ENCODE measurements around the gene COQ10B. TPM values are rescaled to one million over a fixed set of nuclear protein-coding genes. Genes with fewer than 3 reads are reported as not detected.
"Not testable (repeated sequence)": the region's sequence is repeated elsewhere in the genome, so short reads cannot be mapped to it uniquely, and the experiment has no call there.

The COQ10B gene
- total RNA-seq, 4 donors from 2014 or later: 23.8 to 34.1 (median 28.5) TPM

- H3K4me3 ChIP-seq: no peak overlapping the region
- H3K27ac ChIP-seq: no peak overlapping the region
- no peak for DNase-seq
- intact Hi-C loops (cut with DNase I; ENCODE audit: low total_unique reads): no loop called here
- H3K27me3 ChIP-seq: no peaks in the 10 kb centered on the region
- no peaks in the 10 kb centered on the region for H3K4me1 ChIP-seq
- H3K36me3 ChIP-seq: no peaks in the 10 kb centered on the region
- TF ChIP-seq CTCF (IDR thresholded peaks at IDR 0.05) (no peak), POLR2A (IDR thresholded peaks at IDR 0.05) (no peak)
- no peaks in the 10 kb centered on the region for H3K9me3 ChIP-seq
Observed at GRCh38 chr2:197461057-197461456, 7.7 kb downstream of the COQ10B start.

DNA sequence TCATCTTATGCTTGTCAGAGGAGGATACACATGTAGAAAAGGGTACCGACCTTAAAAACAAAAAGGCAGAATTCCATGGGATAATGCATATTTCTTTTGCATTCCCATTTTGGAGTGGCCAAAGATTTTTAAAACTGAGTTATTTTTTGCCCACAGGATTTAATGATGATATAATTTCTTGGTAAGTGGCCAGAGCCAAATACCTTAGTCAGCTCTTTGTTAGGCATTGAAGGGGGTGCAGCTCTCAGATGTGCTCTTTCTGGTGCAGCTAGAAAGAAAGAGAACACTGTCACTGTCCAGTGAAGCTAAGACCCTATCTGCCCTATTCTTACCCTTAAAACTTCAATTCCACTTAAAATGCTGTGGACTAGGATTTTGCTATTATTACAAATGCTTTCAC, 10.8 kb downstream of the COQ10B start:
- no peak for DNase-seq
- Histone ChIP-seq H3K4me3 (no peak overlapping the region), H3K27ac (no peak overlapping the region), H3K4me1 (no peaks in the 10 kb centered on the region), H3K9me3 (no peaks in the 10 kb centered on the region), H3K27me3 (no peaks in the 10 kb centered on the region), H3K36me3 (no peaks in the 10 kb centered on the region)
- intact Hi-C loops (cut with DNase I; ENCODE audit: low total_unique reads): no loop called here
- TF ChIP-seq CTCF (IDR thresholded peaks at IDR 0.05) (no peak), POLR2A (IDR thresholded peaks at IDR 0.05) (no peak)

DNA sequence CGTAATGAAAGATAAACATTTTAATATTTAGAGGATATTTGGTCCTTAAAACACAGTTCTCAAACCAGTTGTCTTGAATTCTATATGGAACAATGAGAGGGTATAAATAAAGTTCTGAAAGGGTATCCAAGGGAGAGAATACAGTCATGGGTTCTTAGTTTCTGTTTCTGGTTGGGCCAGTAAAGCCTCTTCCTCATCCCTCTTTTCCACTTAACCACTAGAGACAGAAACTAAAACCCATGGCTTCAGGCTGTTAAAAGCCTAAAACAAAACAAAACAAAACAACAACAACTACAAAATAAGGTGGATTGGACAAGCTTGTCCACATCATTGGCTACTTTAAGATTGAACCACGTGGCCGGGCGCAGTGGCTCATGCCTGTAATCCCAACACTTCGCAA, 18.8 kb downstream of the COQ10B start:
- no peaks in the 10 kb centered on the region for H3K36me3 ChIP-seq
- no peaks in the 10 kb centered on the region for H3K27me3 ChIP-seq
- H3K27ac ChIP-seq: no peak overlapping the region
- no peaks in the 10 kb centered on the region for H3K4me1 ChIP-seq
- H3K9me3 ChIP-seq: no peaks in the 10 kb centered on the region
- DNase-seq: no peak
- TF ChIP-seq POLR2A (IDR thresholded peaks at IDR 0.05) (no peak), CTCF (IDR thresholded peaks at IDR 0.05) (no peak)
- intact Hi-C loops (cut with DNase I; ENCODE audit: low total_unique reads): no loop called here
- H3K4me3 ChIP-seq: no peak overlapping the region

- H3K27ac ChIP-seq: no peak overlapping the region
- H3K4me1 ChIP-seq: no peaks in the 10 kb centered on the region
- intact Hi-C loops (cut with DNase I; ENCODE audit: low total_unique reads): no loop called here
- TF ChIP-seq CTCF (IDR thresholded peaks at IDR 0.05) (no peak), POLR2A (IDR thresholded peaks at IDR 0.05) (no peak)
- H3K36me3 ChIP-seq: no peaks in the 10 kb centered on the region
- H3K9me3 ChIP-seq: no peaks in the 10 kb centered on the region
- no peak for DNase-seq
- H3K4me3 ChIP-seq: no peak overlapping the region
- H3K27me3 ChIP-seq: no peaks in the 10 kb centered on the region
Observed at GRCh38 chr2:197477797-197478196, 24.4 kb downstream of the COQ10B start.

DNA sequence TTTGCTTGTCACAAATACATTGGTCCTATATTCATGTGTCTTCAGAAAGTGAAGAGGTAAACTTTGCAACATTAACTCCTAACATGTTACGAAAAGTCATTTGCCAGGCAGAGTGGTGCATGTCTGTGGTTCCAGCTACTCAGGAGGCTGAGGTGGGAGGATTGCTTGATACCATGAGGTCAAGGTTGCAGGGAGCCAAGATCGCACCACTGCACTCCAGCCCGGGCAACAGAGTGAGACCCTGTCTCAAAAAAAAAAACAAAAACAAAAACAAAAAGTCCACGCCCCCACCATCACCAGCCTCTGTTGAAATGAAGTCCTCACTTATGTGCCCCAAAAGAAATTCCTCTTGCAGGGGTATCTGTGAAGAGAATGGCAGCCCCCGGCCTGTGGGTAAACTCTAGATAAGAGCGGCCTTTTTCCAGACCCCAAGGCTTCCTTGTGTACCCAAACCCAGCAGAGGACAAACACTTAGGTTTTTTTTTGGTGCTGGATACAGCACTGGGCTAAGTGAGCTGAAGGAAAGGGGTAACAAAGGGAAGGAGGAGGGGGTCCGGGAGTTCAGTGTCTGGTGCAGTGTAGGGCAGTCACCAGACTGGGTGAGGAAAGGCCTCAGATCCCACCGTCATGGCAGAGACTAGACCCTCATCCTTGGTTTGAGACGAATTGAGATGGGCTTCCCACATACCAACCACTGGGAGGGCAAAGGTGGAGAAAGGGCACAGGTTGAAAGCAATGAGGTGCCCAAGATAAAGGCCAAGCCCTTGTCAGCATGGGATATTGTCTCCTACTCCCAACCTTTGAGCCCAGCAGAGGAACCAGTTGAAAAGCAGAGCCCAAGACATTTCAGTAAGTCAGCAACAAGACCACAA, 27.0 kb downstream of the COQ10B start:
- DNase-seq: no peak
- no peak overlapping the region for H3K27ac ChIP-seq
- TF ChIP-seq POLR2A (IDR thresholded peaks at IDR 0.05) (no peak), CTCF (IDR thresholded peaks at IDR 0.05) (no peak)
- H3K27me3 ChIP-seq: no peaks in the 10 kb centered on the region
- no peaks in the 10 kb centered on the region for H3K36me3 ChIP-seq
- no peak overlapping the region for H3K4me3 ChIP-seq
- no peaks in the 10 kb centered on the region for H3K4me1 ChIP-seq
- intact Hi-C loops (cut with DNase I; ENCODE audit: low total_unique reads): no loop called here
- no peaks in the 10 kb centered on the region for H3K9me3 ChIP-seq

DNA sequence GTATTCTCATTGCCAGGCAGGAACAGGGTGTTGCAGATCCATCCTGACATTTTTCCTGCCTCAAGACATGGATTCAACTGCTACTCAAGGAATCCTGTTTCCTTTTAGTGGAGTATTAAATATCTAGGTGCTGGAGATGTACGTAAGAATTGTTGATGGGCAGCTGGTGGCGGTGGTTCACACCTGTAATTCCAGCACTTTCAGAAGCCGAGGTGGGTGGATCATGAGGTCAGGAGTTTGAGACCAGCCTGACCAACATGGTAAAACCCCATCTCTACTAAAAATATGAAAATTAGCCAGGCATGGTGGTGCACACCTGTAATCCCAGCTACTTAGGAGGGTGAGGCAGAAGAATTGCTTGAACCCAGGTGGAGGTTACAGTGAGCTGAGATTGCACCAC, 30.9 kb downstream of the COQ10B start:
- H3K27me3 ChIP-seq; H3K4me3 ChIP-seq; H3K9me3 ChIP-seq; H3K36me3 ChIP-seq; H3K4me1 ChIP-seq; H3K27ac ChIP-seq; intact Hi-C loops (cut with DNase I; ENCODE audit: low total_unique reads); DNase-seq: not testable (repeated sequence)
